Testis (tissue), 3 donors: ENCODE data around the gene RNF169. TPM values are rescaled to one million over a fixed set of nuclear protein-coding genes. Genes with fewer than 3 reads are reported as not detected.
A peak's percentile ranks its signal among the peaks of the same experiment; 100 is the strongest.

Experiments used
- DNase-seq: peaks from one replicate; pipeline ENCODE4 v3.0.0-alpha.2; 2019
- H3K27ac ChIP-seq, 2 donors: fragments of 200-600 bp; sonication (generic); one replicate each; pipeline ENCODE4 v1.5.1; 2019
- H3K27me3 ChIP-seq: fragments of 200-600 bp; sonication (generic); one replicate; pipeline ENCODE4 v1.5.1; 2019
- H3K36me3 ChIP-seq: fragments of 200-600 bp; sonication (generic); one replicate; pipeline ENCODE4 v1.5.1; 2017; ENCODE audit warnings: low read depth; ENCODE audit errors: missing control alignments
- H3K4me1 ChIP-seq: fragments of 200-600 bp; sonication (generic); one replicate; pipeline ENCODE4 v1.5.1; 2019
- H3K4me3 ChIP-seq, 2 donors: fragments of 200-600 bp; sonication (generic); one replicate each; pipeline ENCODE4 v1.5.1; 2017 to 2019
- H3K9me3 ChIP-seq: fragments of 200-600 bp; sonication (generic); one replicate; pipeline ENCODE4 v1.5.1; 2017
- CTCF ChIP-seq, 3 experiments: fragments of 450-650 bp in 2 of 3; fragments of 200-600 bp in 1 of 3; sonication (generic) in 1 of 3; IDR thresholded peaks; one replicate each; pipeline ENCODE4 v1.5.1; 2016 to 2019; ENCODE audit warnings: antibody characterized with exemption in 3 of 3, mild to moderate bottlenecking in 2 of 3, moderate library complexity in 1 of 3
- POLR2A ChIP-seq: fragments of 450-650 bp; IDR thresholded peaks from one replicate; pipeline ENCODE4 v1.6.1; 2017; ENCODE audit warnings: antibody characterized with exemption, mild to moderate bottlenecking, moderate library complexity
- WGBS, 2 donors: methylation state at CpG; one replicate each; pipeline ENCODE4 v1.1.5; 2018; 5-methylcytosine and 5-hydroxymethylcytosine counted together
- intact Hi-C: fragments of 100-400 bp; cut with DNase I; formaldehyde crosslinking; loops from one replicate; pipeline ENCODE4 v1.15.1; 2023; ENCODE audit warnings: low total_unique reads
- polyA plus RNA-seq: library from polyadenylated mRNA; stranded (reverse); fragments of 350-450 nt; fragmentation: Illumina TruSeq; extraction: RNeasy Lipid Tissue Mini Kit (QIAGEN cat#74804); gene quantifications from one replicate; pipeline ENCODE4 v1.2.3, GENCODE V29; 2014; ENCODE audit warnings: low read depth, low replicate concordance; ENCODE audit not compliant: insufficient read depth
- total RNA-seq, 2 donors: library from RNA; depleted of rRNA; stranded (reverse); fragments of >200 nt; gene quantifications; one replicate each; pipeline ENCODE4 v1.2.3, GENCODE V29; 2016

RNF169 gene
- total and polyA plus RNA-seq, 3 donors from 2014 or later, result 7.2 to 19.4 (median 19.3) TPM

DNA sequence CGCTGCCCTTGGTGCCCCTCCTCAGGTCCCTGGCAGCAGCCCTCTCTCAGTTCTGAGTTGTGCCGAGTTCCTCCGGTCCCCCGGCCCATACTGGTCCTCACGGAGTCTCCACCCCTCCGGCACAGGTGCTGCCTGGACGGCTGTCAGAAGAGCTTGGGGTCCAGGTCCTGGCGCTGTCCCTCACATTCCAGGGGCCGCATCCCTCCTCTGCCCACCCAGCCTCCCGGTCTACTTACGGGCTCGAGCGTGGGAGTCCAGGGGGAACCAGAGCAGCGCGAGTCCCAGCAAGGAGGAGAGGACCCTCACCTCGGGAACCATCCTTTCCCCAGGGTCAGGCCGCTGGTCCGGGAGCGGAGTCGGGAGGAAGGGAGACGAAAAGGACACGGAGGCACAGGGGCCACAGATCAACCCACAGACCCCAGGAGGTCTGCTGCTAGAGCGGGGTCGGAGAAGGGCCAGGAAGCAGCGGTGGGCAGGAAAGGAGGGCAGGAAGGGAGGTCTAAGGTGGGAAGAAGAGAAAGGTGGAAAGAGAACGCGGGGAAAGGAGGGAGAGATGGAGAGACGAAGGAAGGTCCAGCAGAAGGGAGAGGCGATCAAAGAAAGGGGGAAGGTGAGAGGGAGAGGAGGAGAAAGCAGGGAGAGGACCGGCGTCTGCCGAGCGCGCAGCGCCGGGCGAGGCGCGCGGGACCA is 17.9 kb upstream of the RNF169 start:
- DNase-seq, result no peak
- H3K9me3 ChIP-seq, result no peaks in the 10 kb centered on the region
- H3K4me1 ChIP-seq, result no peaks in the 10 kb centered on the region
- intact Hi-C loops, result no loop called here
- H3K4me3 ChIP-seq, result peak overlapping the region in 1 of 2 donors; percentile 36
- H3K36me3 ChIP-seq, result no peaks in the 10 kb centered on the region
- no peak for TF ChIP-seq CTCF (IDR thresholded peaks at IDR 0.05)
- 2 to 3% methylated on average over 29 to 40 of the region's 40 CpGs for WGBS, 2 donors
- no peaks in the 10 kb centered on the region for H3K27me3 ChIP-seq
- H3K27ac ChIP-seq, result no peak overlapping the region

GRCh38 chr11:74731301-74732094 is 17.2 kb upstream of the RNF169 start, which contains the start of gene CHRDL2:
Gene CHRDL2 (minus strand): TSS chr11:74731426. CDS start chr11:74730888, 538 bp downstream.
- TF ChIP-seq CTCF (IDR thresholded peaks at IDR 0.05), result no peak
- no peak for TF ChIP-seq POLR2A
- Histone ChIP-seq H3K27me3 (no peaks in the 10 kb centered on the region), H3K4me1 (no peaks in the 10 kb centered on the region), H3K27ac (no peak within 1 kb of the TSS), H3K36me3 (no peaks in the 10 kb centered on the region), H3K4me3 (peak within 1 kb of the TSS; percentile 24 to 49), H3K9me3 (no peaks in the 10 kb centered on the region)
- WGBS, 2 donors, result 11 to 15% methylated on average over 23 to 50 of the region's 69 CpGs
- intact Hi-C loops, result no loop called here
- peak; percentile 40 for DNase-seq

- Histone ChIP-seq H3K27ac (no peak overlapping the region), H3K4me3 (no peak overlapping the region), H3K27me3 (no peaks in the 10 kb centered on the region), H3K4me1 (no peaks in the 10 kb centered on the region), H3K9me3 (no peaks in the 10 kb centered on the region), H3K36me3 (no peaks in the 10 kb centered on the region)
- DNase-seq, result no peak
- intact Hi-C loops, result no loop called here
- WGBS, 2 donors, result 85 to 90% methylated on average over 1 of the region's 1 CpG
- no peak for TF ChIP-seq CTCF (IDR thresholded peaks at IDR 0.05)
- TF ChIP-seq POLR2A, result no peak
Measured at GRCh38 chr11:74734559-74734925, 14.1 kb upstream of the RNF169 start.

DNA sequence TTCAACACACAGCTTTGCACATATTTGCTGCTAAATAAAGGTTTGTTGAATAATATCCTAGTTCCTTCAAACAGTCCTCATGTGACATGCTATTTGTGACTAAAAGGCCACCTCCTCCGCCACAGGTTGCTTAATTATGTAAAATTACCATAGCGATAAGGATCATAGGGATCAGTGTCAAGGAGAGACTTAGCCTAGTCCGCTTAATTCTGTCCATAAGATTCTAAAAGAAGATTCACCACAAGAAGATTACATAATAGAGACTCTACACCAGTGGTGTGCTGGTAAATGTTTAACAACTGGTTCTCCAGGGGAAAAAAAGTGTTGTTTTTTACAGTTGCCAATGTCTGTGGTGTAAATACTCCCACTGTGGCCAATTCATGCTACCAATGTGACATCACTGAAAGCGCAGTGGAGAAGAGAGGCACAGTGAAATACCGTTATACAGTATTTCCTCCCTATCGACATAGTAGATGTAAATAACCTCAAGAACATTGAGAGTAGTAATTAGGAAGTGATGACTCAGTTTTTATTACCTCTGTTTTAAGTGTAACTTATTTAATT is 13.2 kb upstream of the RNF169 start:
- no peak for DNase-seq
- WGBS, 2 donors, result 92 to 96% methylated on average over 6 of the region's 6 CpGs
- Histone ChIP-seq H3K4me3 (no peak overlapping the region), H3K36me3 (no peaks in the 10 kb centered on the region), H3K9me3 (no peaks in the 10 kb centered on the region), H3K27me3 (no peaks in the 10 kb centered on the region), H3K4me1 (no peaks in the 10 kb centered on the region), H3K27ac (no peak overlapping the region)
- intact Hi-C loops, result no loop called here
- TF ChIP-seq CTCF (IDR thresholded peaks at IDR 0.05), result no peak
